ENCODE data around the gene C17orf113. TPM values are rescaled to one million over a fixed set of nuclear protein-coding genes. Genes with fewer than 3 reads are reported as not detected.

C17orf113 gene
- total RNA-seq, 1 experiment from 2014 or later: 2.3 TPM

DNA sequence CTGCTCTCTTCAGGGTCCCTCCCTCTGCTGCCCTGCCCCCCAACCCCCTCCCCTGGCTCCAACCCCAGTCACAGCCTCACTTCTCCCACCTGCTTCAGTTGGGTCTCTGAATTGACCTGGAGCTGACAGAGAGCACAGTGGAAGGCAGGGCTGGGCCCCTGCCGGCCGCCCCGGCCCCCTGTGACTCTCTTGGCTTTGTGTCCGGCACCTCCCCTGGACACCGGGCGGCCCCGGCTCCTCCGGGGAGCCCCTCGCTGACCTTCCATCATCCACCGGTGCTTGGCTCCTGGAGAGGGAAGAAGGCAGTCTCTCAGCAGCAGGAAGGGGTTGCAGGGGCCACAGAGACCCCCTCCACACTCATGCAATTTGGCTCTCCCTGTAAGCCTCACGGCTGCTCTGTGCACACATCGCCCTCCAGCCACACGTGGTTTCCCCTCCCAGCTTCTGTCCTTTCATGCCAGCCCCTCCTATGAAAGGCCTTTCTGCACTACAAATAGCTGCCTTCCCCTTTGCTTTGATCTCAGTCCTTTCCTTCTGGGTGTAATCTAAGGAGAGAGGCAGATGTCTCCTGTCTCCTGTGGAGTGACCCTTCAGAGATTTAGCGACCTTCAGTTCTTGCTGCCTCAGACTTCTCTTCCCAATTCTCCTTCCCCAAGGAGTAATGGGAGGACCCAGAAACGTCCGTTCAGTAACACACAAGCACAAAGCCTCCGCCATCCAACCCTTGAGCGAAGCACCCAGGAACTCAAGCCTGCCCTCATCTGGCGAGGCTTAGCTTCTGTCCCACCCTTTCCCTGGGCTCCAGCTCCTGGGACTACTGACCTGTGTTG lies 22.2 kb downstream of the C17orf113 start:
- H3K79me2 ChIP-seq (ENCODE audit: insufficient read depth, low read length): no peaks in the 10 kb centered on the region
- no peak overlapping the region for H3K4me3 ChIP-seq (replicated peaks in 1 of 2; ENCODE audit: low read depth in 1 of 2, low read length in 2 of 2)
- ATAC-seq: peak; percentile 77
- H3K9me3 ChIP-seq (ENCODE audit: control insufficient read depth in 1 of 2, insufficient read depth in 1 of 2, low read depth in 1 of 2, low read length in 2 of 2): no peaks in the 10 kb centered on the region
- CTCF ChIA-PET: interaction anchor here (0.9 to 3.7 kb wide), 7 partner anchors 10 to 194 kb away, joined by 3 to 16 read pairs (median 4); partner anchors contain the start of genes CNP, DNAJC7 and NKIRAS2
- H4K20me1 ChIP-seq (ENCODE audit: insufficient read depth): no peaks in the 10 kb centered on the region
- RAD21 ChIA-PET (ENCODE audit: low non-redundant PET in 1 of 2, low total read pairs in 2 of 2, uncharacterized antibody in 2 of 2, unreplicated experiment in 2 of 2): interaction anchor here in 1 of 2 experiments (0.5 kb wide), 1 partner anchor 120 kb away, joined by 3 read pairs; no protein-coding TSS in a partner anchor
- peaks cover 15 to 32% of the 10 kb centered on the region in 2 experiments for H3K4me1 ChIP-seq (ENCODE audit: control insufficient read depth in 1 of 2, insufficient read depth in 2 of 2, low read length in 2 of 2)
- 0 out of 2 replicates have a peak overlapping the region, but pooled peaks have one; percentile 13 for H3K4me2 ChIP-seq (ENCODE audit: low read length)
- no TSS peak for BruUV-seq (replicated peaks)
- H3K27me3 ChIP-seq (ENCODE audit: insufficient read depth, low read length): no peaks in the 10 kb centered on the region
- H3K9ac ChIP-seq (ENCODE audit: low read length): no peak overlapping the region
- intact Hi-C loops (cut with micrococcal nuclease): loop anchor here (10.0 kb wide), 1 partner anchor 497 kb away; no protein-coding TSS in a partner anchor
- H3K9me2 ChIP-seq (ENCODE audit: insufficient read depth): no peaks in the 10 kb centered on the region
- DNase-seq (ENCODE audit: low read depth, low spot score): peak; percentile 39
- H3K27ac ChIP-seq (ENCODE audit: low read depth, low read length): no peak overlapping the region
- no peak overlapping the region for H2AFZ ChIP-seq (ENCODE audit: low read depth, low read length, poor library complexity, severe bottlenecking)
- H3K36me3 ChIP-seq (ENCODE audit: control insufficient read depth in 1 of 2, insufficient read depth in 2 of 2, low read length in 2 of 2): peaks cover 7 to 9% of the 10 kb centered on the region in 2 experiments; a peak in 2 of 4 replicates
- POLR2A ChIA-PET: interaction anchor here (0.8 to 1.5 kb wide), 4 partner anchors 8 to 12 kb away, joined by 3 to 6 read pairs (median 3); partner anchors contain the start of genes DNAJC7 and NKIRAS2
- no peak for TF ChIP-seq SIN3A (IDR thresholded peaks at IDR 0.05; ENCODE audit: low read depth)
- no peak for TF ChIP-seq SRF (IDR thresholded peaks at IDR 0.05; ENCODE audit: low read depth)
- no peak for TF ChIP-seq FOSL1 (IDR thresholded peaks at IDR 0.05; ENCODE audit: low read depth)
- peak; percentile 17 for TF ChIP-seq TCF7L2 (IDR thresholded peaks at IDR 0.05; ENCODE audit: borderline replicate concordance, extremely low read depth, insufficient read depth, insufficient read length)
- no peak for TF ChIP-seq ZBTB33 (IDR thresholded peaks at IDR 0.05; ENCODE audit: extremely low read depth, insufficient replicate concordance, low read length)
- no peak for TF ChIP-seq ZNF274 (IDR thresholded peaks at IDR 0.05; ENCODE audit: low read depth, low read length)
- TF ChIP-seq ZFX (IDR thresholded peaks at IDR 0.05): no peak
- TF ChIP-seq, protein P1, sequence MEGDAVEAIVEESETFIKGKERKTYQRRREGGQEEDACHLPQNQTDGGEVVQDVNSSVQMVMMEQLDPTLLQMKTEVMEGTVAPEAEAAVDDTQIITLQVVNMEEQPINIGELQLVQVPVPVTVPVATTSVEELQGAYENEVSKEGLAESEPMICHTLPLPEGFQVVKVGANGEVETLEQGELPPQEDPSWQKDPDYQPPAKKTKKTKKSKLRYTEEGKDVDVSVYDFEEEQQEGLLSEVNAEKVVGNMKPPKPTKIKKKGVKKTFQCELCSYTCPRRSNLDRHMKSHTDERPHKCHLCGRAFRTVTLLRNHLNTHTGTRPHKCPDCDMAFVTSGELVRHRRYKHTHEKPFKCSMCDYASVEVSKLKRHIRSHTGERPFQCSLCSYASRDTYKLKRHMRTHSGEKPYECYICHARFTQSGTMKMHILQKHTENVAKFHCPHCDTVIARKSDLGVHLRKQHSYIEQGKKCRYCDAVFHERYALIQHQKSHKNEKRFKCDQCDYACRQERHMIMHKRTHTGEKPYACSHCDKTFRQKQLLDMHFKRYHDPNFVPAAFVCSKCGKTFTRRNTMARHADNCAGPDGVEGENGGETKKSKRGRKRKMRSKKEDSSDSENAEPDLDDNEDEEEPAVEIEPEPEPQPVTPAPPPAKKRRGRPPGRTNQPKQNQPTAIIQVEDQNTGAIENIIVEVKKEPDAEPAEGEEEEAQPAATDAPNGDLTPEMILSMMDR (IDR thresholded peaks at IDR 0.05 in 2 of 3, conservative IDR thresholded peaks at IDR 0.05 in 1 of 3; ENCODE audit: borderline replicate concordance in 1 of 3, insufficient read depth in 1 of 3, low read depth in 2 of 3, low read length in 2 of 3): peak; percentile 47 to 68 (median 56); a peak in 5 of 6 replicates
- TF ChIP-seq EZH2phosphoT487 (IDR thresholded peaks at IDR 0.05; ENCODE audit: borderline replicate concordance): no peak
- peak; percentile 36 for TF ChIP-seq RAD21 (IDR thresholded peaks at IDR 0.05; ENCODE audit: low read depth)

Measured in HCT116 (cell line).